Measurements from ENCODE around the gene BCL2L1. TPM values are rescaled to one million over a fixed set of nuclear protein-coding genes. Genes with fewer than 3 reads are reported as not detected.
"Not testable (repeated sequence)": the region's sequence is repeated elsewhere in the genome, so short reads cannot be mapped to it uniquely, and the experiment has no call there.

The BCL2L1 gene
- total and polyA plus RNA-seq, 10 of the 15 experiments (the other 5 are each of a cell fraction or from before 2014, with no cell fraction given): 0.63 to 67.7 (median 43.6) TPM

DNA sequence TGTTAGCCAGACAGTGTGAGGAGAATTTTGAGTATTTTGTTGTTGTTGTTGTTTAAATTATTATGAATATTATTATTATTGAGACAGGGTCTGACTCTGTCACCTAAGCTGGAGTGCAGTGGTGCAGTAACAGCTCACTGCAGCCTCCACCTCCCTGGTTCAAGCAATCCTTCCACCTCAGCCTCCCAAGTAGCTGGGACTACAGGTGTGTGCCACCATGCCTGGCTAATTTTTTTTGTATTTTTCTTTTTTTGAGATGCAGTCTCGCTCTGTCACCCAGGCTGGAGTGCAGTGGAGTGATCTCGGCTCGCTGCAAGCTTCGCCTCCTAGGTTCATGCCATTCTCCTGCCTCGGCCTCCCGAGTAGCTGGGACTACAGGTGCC lies 99.6 kb downstream of the BCL2L1 start:
- BruUV-seq (replicated peaks); H3K9ac ChIP-seq (ENCODE audit: control insufficient read depth, insufficient read depth, low read length); H3K4me3 ChIP-seq; H4K20me1 ChIP-seq (ENCODE audit: control insufficient read depth, insufficient read depth); intact Hi-C loops (cut with micrococcal nuclease; ENCODE audit: unreplicated experiment); H3K4me2 ChIP-seq (ENCODE audit: control insufficient read depth, insufficient read depth); FAIRE-seq; ATAC-seq; RAD21 ChIA-PET (ENCODE audit: unreplicated experiment); DNase-seq (ENCODE audit: low read depth, low spot score); H3K9me3 ChIP-seq (replicated peaks; ENCODE audit: control insufficient read depth, insufficient read depth, low read length); H3K79me2 ChIP-seq (ENCODE audit: control insufficient read depth, insufficient read depth, low read length); SMC1A ChIA-PET (ENCODE audit: uncharacterized antibody, unreplicated experiment); H2AFZ ChIP-seq (ENCODE audit: control insufficient read depth, low read depth, low read length); H3K27ac ChIP-seq (ENCODE audit: control insufficient read depth, insufficient read depth); H3K4me1 ChIP-seq (ENCODE audit: control insufficient read depth, insufficient read depth, low read length); POLR2A ChIA-PET; H3K27me3 ChIP-seq (replicated peaks in 1 of 2; ENCODE audit: control insufficient read depth in 2 of 2, insufficient read depth in 2 of 2, low read length in 1 of 2); in situ Hi-C loops (cut with MboI); H3K36me3 ChIP-seq (ENCODE audit: control insufficient read depth in 2 of 2, insufficient read depth in 2 of 2, low read length in 1 of 2): not testable (repeated sequence)
- CTCF ChIA-PET: interaction anchor here (1.3 kb wide), 1 partner anchor 60 kb away, joined by 3 read pairs; no protein-coding TSS in a partner anchor
- 67% methylated on average over 6 of the region's 6 CpGs for WGBS (ENCODE audit: insufficient coverage, insufficient replicate concordance, low lambda C conversion rate, missing lambda C conversion rate)

DNA sequence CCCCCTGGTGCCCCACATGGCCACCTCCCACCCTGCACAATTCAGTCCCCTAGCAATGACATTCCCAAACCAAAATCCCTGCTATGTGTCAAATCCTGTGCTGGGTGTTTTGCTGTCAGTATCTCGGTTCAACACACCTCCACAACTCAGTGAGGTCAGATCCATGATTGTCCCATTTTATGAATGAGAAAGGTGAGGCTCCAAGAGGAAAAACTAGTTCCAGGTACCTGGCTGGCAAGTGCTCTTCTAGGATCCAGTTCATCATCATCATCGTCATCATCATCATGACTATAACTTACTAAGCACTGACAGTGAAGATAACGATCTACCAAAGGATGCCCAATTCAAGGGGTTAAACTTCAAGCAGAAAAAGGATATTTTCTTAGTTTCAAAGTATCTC lies 102.4 kb downstream of the BCL2L1 start:
- no peaks in the 10 kb centered on the region for H4K20me1 ChIP-seq (ENCODE audit: control insufficient read depth, insufficient read depth)
- H3K27me3 ChIP-seq (replicated peaks in 1 of 2; ENCODE audit: control insufficient read depth in 2 of 2, insufficient read depth in 2 of 2, low read length in 1 of 2): no peaks in the 10 kb centered on the region; a peak in 1 of 4 replicates
- POLR2A ChIA-PET: no interaction called here
- no peak overlapping the region for H3K27ac ChIP-seq (ENCODE audit: control insufficient read depth, insufficient read depth)
- FAIRE-seq (no peak), DNase-seq (ENCODE audit: low read depth, low spot score) (no peak), ATAC-seq (no peak)
- TF ChIP-seq JUND (IDR thresholded peaks at IDR 0.05; ENCODE audit: low read depth, low read length): no peak
- TF ChIP-seq, protein P1, sequence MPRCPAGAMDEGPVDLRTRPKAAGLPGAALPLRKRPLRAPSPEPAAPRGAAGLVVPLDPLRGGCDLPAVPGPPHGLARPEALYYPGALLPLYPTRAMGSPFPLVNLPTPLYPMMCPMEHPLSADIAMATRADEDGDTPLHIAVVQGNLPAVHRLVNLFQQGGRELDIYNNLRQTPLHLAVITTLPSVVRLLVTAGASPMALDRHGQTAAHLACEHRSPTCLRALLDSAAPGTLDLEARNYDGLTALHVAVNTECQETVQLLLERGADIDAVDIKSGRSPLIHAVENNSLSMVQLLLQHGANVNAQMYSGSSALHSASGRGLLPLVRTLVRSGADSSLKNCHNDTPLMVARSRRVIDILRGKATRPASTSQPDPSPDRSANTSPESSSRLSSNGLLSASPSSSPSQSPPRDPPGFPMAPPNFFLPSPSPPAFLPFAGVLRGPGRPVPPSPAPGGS (IDR thresholded peaks at IDR 0.05; ENCODE audit: borderline replicate concordance, insufficient read depth, low read depth, low read length, poor library complexity, severe bottlenecking): no peak
- TF ChIP-seq, protein P2, sequence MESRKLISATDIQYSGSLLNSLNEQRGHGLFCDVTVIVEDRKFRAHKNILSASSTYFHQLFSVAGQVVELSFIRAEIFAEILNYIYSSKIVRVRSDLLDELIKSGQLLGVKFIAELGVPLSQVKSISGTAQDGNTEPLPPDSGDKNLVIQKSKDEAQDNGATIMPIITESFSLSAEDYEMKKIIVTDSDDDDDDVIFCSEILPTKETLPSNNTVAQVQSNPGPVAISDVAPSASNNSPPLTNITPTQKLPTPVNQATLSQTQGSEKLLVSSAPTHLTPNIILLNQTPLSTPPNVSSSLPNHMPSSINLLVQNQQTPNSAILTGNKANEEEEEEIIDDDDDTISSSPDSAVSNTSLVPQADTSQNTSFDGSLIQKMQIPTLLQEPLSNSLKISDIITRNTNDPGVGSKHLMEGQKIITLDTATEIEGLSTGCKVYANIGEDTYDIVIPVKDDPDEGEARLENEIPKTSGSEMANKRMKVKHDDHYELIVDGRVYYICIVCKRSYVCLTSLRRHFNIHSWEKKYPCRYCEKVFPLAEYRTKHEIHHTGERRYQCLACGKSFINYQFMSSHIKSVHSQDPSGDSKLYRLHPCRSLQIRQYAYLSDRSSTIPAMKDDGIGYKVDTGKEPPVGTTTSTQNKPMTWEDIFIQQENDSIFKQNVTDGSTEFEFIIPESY (IDR thresholded peaks at IDR 0.05): no peak
- TF ChIP-seq, protein P3, sequence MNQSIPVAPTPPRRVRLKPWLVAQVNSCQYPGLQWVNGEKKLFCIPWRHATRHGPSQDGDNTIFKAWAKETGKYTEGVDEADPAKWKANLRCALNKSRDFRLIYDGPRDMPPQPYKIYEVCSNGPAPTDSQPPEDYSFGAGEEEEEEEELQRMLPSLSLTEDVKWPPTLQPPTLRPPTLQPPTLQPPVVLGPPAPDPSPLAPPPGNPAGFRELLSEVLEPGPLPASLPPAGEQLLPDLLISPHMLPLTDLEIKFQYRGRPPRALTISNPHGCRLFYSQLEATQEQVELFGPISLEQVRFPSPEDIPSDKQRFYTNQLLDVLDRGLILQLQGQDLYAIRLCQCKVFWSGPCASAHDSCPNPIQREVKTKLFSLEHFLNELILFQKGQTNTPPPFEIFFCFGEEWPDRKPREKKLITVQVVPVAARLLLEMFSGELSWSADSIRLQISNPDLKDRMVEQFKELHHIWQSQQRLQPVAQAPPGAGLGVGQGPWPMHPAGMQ (IDR thresholded peaks at IDR 0.05; ENCODE audit: borderline replicate concordance): no peak
- TF ChIP-seq IKZF1 (conservative IDR thresholded peaks at IDR 0.05): no peak
- H3K4me2 ChIP-seq (ENCODE audit: control insufficient read depth, insufficient read depth): no peak overlapping the region
- BruUV-seq (replicated peaks): no TSS peak
- no peaks in the 10 kb centered on the region for H3K79me2 ChIP-seq (ENCODE audit: control insufficient read depth, insufficient read depth, low read length)
- intact Hi-C loops (cut with micrococcal nuclease; ENCODE audit: unreplicated experiment) (no loop called here), in situ Hi-C loops (cut with MboI) (no loop called here)
- H3K9me3 ChIP-seq (replicated peaks; ENCODE audit: control insufficient read depth, insufficient read depth, low read length): no peaks in the 10 kb centered on the region
- SMC1A ChIA-PET (ENCODE audit: uncharacterized antibody, unreplicated experiment): no interaction called here
- no peak overlapping the region for H3K4me3 ChIP-seq
- H3K4me1 ChIP-seq (ENCODE audit: control insufficient read depth, insufficient read depth, low read length): peaks cover 4% of the 10 kb centered on the region; the same call in 1 of the 2 replicates
- RAD21 ChIA-PET (ENCODE audit: unreplicated experiment): no interaction called here
- H3K36me3 ChIP-seq (ENCODE audit: control insufficient read depth in 2 of 2, insufficient read depth in 2 of 2, low read length in 1 of 2): no peaks in the 10 kb centered on the region
- CTCF ChIA-PET: interaction anchor here (18.6 kb wide), 1 partner anchor 56 kb away, joined by 958 read pairs; no protein-coding TSS in a partner anchor
- 59% methylated on average over 3 of the region's 3 CpGs for WGBS (ENCODE audit: insufficient coverage, insufficient replicate concordance, low lambda C conversion rate, missing lambda C conversion rate)
- H2AFZ ChIP-seq (ENCODE audit: control insufficient read depth, low read depth, low read length): no peak overlapping the region
- no peak overlapping the region for H3K9ac ChIP-seq (ENCODE audit: control insufficient read depth, insufficient read depth, low read length)
